GM12891 (cell line): ENCODE results near the gene PHF14. TPM values are rescaled to one million over a fixed set of nuclear protein-coding genes. Genes with fewer than 3 reads are reported as not detected.
A peak's percentile ranks its signal among the peaks of the same experiment; 100 is the strongest.
"Not testable (repeated sequence)": the region's sequence is repeated elsewhere in the genome, so short reads cannot be mapped to it uniquely, and the experiment has no call there.

Source experiments
- DNase-seq: peaks from one replicate; pipeline ENCODE4 v3.0.0; 2011; ENCODE audit warnings: low spot score; ENCODE audit not compliant: insufficient read length
- FAIRE-seq: peaks from 2 replicates; lab custom pipeline; 2011; peaks lifted over from hg19 to GRCh38; lab: Jason Lieb, UNC
- PAX5 ChIP-seq: IDR thresholded peaks from 2 replicates; pipeline ENCODE4 v1.6.1; 2011; ENCODE audit warnings: low read length, moderate library complexity, mild to moderate bottlenecking; ENCODE audit not compliant: insufficient read depth, severe bottlenecking
- POLR2A ChIP-seq: IDR thresholded peaks from 2 replicates; pipeline ENCODE4 v1.6.1; 2011; ENCODE audit warnings: low read depth, low read length, control low read depth
- POLR2AphosphoS5 ChIP-seq: IDR thresholded peaks from 2 replicates; pipeline ENCODE4 v1.6.1; 2011; ENCODE audit warnings: low read depth, low read length, control low read depth
- POU2F2 ChIP-seq: IDR thresholded peaks from 2 replicates; pipeline ENCODE4 v1.6.1; 2011; ENCODE audit warnings: low read depth, mild to moderate bottlenecking, control low read depth, low read length, moderate library complexity
- SPI1 ChIP-seq: IDR thresholded peaks from 2 replicates; pipeline ENCODE4 v1.6.1; 2011; ENCODE audit warnings: low read depth, low read length, control low read depth
- TAF1 ChIP-seq: IDR thresholded peaks from 2 replicates; pipeline ENCODE4 v1.6.1; 2011; ENCODE audit warnings: low read depth, low read length, control low read depth
- polyA plus RNA-seq: library from polyadenylated mRNA; unstranded; fragments of >200 nt; gene quantifications from one replicate; pipeline ENCODE4 v1.2.1, GENCODE V29; 2012; ENCODE audit warnings: low read depth, missing spikeins, inconsistent platforms; ENCODE audit not compliant: missing spikeins

The PHF14 gene
- 11.9 TPM for polyA plus RNA-seq

- TF ChIP-seq SPI1 = peak; percentile 94
- TF ChIP-seq POU2F2 = no peak
- peak; percentile 87 for TF ChIP-seq POLR2A
- TF ChIP-seq TAF1 = peak; percentile 75
- TF ChIP-seq POLR2AphosphoS5 = 0 out of 2 replicates have a peak, but pooled peaks have one; percentile 65
- TF ChIP-seq PAX5 = no peak
- DNase-seq = peak; percentile 82
- peak; percentile 96 for FAIRE-seq
These were observed at the start of gene PHF14 for GRCh38 chr7:10973061-10973941. Gene PHF14 (plus strand): TSS chr7:10973872. CDS start chr7:10974324, 452 bp downstream.

- DNase-seq (no peak), FAIRE-seq (no peak)
- TF ChIP-seq POLR2AphosphoS5 (no peak), PAX5 (no peak), TAF1 (no peak), POU2F2 (no peak), POLR2A (no peak), SPI1 (no peak)
These were observed 49.3 kb upstream of the PHF14 start for GRCh38 chr7:10924370-10924769.

DNA sequence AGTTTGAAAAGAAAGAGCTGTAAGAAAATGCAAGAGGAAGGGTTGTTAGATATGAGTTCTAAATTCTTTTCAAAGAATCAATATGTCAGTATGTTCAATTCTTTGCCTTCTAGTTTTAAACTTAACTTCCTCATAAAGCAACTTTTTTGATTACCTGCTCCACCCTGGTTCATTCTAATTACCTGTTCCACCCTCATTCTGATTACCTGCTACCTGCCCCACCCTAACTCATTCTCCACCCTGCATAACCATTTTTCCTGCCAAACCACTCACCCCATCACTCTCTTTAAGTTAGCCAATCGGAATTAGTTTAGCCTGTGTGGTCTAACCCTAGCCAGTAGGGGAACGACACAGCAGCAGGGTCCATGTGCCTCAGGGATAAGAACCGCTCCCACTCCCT, 45.5 kb upstream of the PHF14 start:
- DNase-seq, FAIRE-seq: not testable (repeated sequence)

GRCh38 chr7:10930551-10930950, 43.1 kb upstream of the PHF14 start:
- FAIRE-seq = no peak
- DNase-seq = no peak
- no peak for TF ChIP-seq POU2F2
- TF ChIP-seq PAX5 = no peak
- no peak for TF ChIP-seq TAF1
- no peak for TF ChIP-seq POLR2AphosphoS5
- no peak for TF ChIP-seq SPI1
- TF ChIP-seq POLR2A = no peak

DNA sequence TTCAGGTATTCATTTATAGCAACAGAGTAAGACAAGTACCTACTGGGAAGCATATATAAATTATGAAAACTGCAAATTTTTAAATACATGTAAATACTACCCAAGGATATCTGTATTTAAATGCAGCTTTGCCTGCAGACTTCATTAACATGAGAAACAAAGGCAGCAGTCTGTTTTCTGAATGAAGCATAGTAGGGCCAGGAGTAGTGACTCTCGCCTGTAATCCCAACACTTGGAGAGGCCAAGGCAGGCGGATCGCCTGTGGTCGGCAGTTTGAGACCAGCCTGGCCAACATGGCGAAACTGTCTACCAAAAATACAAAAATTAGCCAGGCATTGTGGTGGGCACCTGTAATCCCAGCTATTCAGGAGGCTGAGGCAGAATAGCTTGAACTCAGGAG, 42.5 kb upstream of the PHF14 start:
- TF ChIP-seq SPI1 = no peak
- no peak for TF ChIP-seq TAF1
- TF ChIP-seq POLR2AphosphoS5 = no peak
- TF ChIP-seq POLR2A = no peak
- FAIRE-seq (no peak), DNase-seq (no peak)

DNA sequence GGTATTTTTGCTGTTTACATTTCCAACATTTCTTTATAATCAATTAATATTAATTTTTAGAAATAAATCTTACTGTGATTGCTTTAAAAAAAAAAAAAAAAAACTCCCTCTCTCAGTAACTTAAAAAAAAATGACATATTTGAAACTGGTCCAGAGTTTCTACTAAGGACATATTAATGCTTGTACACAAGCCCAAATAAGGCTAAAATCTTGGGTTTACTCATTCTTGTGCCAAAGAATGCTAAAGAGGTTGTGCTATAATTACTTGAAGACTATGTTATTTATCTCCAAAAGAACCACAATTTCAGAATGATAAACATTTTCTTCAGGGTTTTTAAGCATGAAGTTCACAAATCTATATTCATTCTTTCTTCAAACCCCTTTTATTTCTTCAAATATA, 39.4 kb upstream of the PHF14 start:
- no peak for DNase-seq
- TF ChIP-seq PAX5 = no peak
- TF ChIP-seq POLR2AphosphoS5 = no peak
- TF ChIP-seq POU2F2 = no peak
- no peak for TF ChIP-seq TAF1
- TF ChIP-seq POLR2A = no peak
- TF ChIP-seq SPI1 = no peak
- no peak for FAIRE-seq

DNA sequence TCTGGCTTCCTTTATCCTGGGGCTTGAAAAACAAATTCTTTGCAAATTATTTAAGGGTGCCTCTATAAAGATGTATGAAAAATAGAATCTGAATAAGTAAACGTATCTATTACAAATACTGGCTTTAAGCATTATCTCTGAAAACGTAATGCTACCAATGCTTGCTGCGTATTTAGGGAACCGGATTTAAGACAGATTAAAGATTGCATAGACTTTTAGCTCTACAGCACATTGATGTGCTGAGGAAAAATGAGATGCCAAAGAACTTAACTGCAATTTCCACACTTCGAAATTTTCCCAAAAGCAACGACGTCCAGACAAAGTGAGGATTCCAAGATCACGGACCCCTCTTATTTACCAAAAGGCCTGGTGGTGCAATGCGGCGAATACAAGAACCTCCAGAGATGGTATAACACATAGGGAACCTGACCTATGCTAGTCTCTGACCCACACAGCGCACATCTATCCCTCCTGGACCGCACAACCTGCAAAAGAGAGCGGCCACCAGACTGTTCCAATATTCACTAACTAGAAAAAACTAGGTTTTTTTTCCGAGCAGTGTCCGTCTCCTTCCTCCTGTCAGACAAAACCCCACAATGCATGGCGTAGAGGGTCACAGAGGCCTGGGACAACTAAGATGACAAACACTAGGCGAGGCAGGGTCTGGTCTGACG, 34.3 kb upstream of the PHF14 start:
- no peak for TF ChIP-seq SPI1
- no peak for TF ChIP-seq POU2F2
- TF ChIP-seq POLR2A = no peak
- no peak for TF ChIP-seq PAX5
- no peak for TF ChIP-seq TAF1
- no peak for TF ChIP-seq POLR2AphosphoS5
- DNase-seq = no peak
- FAIRE-seq = no peak

- DNase-seq (peak; percentile 83), FAIRE-seq (peak; percentile 97)
- TF ChIP-seq POLR2A (peak; percentile 99), PAX5 (no peak), TAF1 (peak; percentile 95), POU2F2 (peak; percentile 57), POLR2AphosphoS5 (peak; percentile 99)
These were observed 33.6 kb upstream of the PHF14 start for GRCh38 chr7:10939911-10940703.
